ENCODE measurements around the gene CETP.

CETP gene

GRCh38 chr16:57031156-57031555, 69.4 kb downstream of the CETP start:
- Histone ChIP-seq H3K36me3 (peaks cover 0 to 26% (median 23%) of the 10 kb centered on the region in 3 donors), H3K27me3 (no peaks in the 10 kb centered on the region), H3K4me1 (peaks cover 0 to 3% (median 0%) of the 10 kb centered on the region in 4 donors), H3K4me3 (no peak overlapping the region), H3K9me3 (no peaks in the 10 kb centered on the region), H3K27ac (no peak overlapping the region)
- TF ChIP-seq CTCF (IDR thresholded peaks at IDR 0.05) = no peak
- peak in 1 of 2 donors; percentile 28 for DNase-seq
- intact Hi-C loops (cut with DNase I; ENCODE audit: low total_unique reads) = no loop called here

- no peak overlapping the region for H3K27ac ChIP-seq
- peaks cover 0 to 28% (median 25%) of the 10 kb centered on the region in 3 donors for H3K36me3 ChIP-seq
- no peak for DNase-seq
- H3K9me3 ChIP-seq = no peaks in the 10 kb centered on the region
- no peak for TF ChIP-seq CTCF (IDR thresholded peaks at IDR 0.05)
- H3K27me3 ChIP-seq = no peaks in the 10 kb centered on the region
- H3K4me3 ChIP-seq = no peak overlapping the region
- H3K4me1 ChIP-seq = peaks cover 0 to 3% (median 0%) of the 10 kb centered on the region in 4 donors
- intact Hi-C loops (cut with DNase I; ENCODE audit: low total_unique reads) = no loop called here
Measured at GRCh38 chr16:57032346-57032745, 70.6 kb downstream of the CETP start.

- intact Hi-C loops (cut with DNase I; ENCODE audit: low total_unique reads) = no loop called here
- Histone ChIP-seq H3K9me3 (no peaks in the 10 kb centered on the region), H3K27ac (no peak overlapping the region), H3K4me3 (no peak overlapping the region), H3K36me3 (peaks cover 0 to 30% (median 25%) of the 10 kb centered on the region in 3 donors), H3K27me3 (no peaks in the 10 kb centered on the region), H3K4me1 (peaks cover 0 to 3% (median 0%) of the 10 kb centered on the region in 4 donors)
- no peak for DNase-seq
- no peak for TF ChIP-seq CTCF (IDR thresholded peaks at IDR 0.05)
Measured at GRCh38 chr16:57032931-57033330, 71.2 kb downstream of the CETP start.
